SK-N-SH (cell line): ENCODE results near the gene TP63. TPM values are rescaled to one million over a fixed set of nuclear protein-coding genes. Genes with fewer than 3 reads are reported as not detected.

Source experiments
- CTCF ChIA-PET: fragments of 300-600, 350-600 bp; formaldehyde crosslinking; extraction: SDS; loops from one replicate; lab custom pipeline; 2021; lab: Yijun Ruan, JAX
- POLR2A ChIA-PET: fragments of 350-600 bp; sonication (Branson Sonifier 250); formaldehyde crosslinking; extraction: SDS; loops from one replicate; lab custom pipeline; 2020; ENCODE audit warnings: antibody characterized with exemption, inconsistent platforms; lab: Yijun Ruan, JAX
- DNase-seq: peaks from one replicate; pipeline ENCODE4 v3.0.0; 2012
- H2AFZ ChIP-seq: fragments of 200-600 bp; sonication (generic); 2 replicates; pipeline ENCODE4 v1.8.1; 2016; ENCODE audit warnings: antibody characterized with exemption, mild to moderate bottlenecking, low read depth
- H3F3A ChIP-seq: fragments of 200-600 bp; sonication (generic); replicated peaks from 2 replicates; pipeline ENCODE3; 2016; ENCODE audit warnings: antibody characterized with exemption, mild to moderate bottlenecking; ENCODE audit not compliant: insufficient read depth
- H3K27ac ChIP-seq, 2 experiments: fragments of 200-500 bp in 1 of 2; fragments of 200-600 bp in 1 of 2; sonication (Bioruptor generic) in 1 of 2; sonication (generic), shearing (Covaris generic) in 1 of 2; 2 replicates each; pipeline versions ENCODE4 v1.5.1 to v1.6.1; 2014 to 2016; ENCODE audit warnings: low read depth in 2 of 2, inconsistent platforms in 1 of 2, low read length in 1 of 2, mild to moderate bottlenecking in 1 of 2, mixed read lengths in 1 of 2
- H3K27me3 ChIP-seq: fragments of 200-600 bp; sonication (generic), shearing (Covaris generic); 2 replicates; pipeline ENCODE4 v1.6.1; 2016; ENCODE audit warnings: mixed run types; ENCODE audit not compliant: insufficient read depth
- H3K36me3 ChIP-seq, 2 experiments: fragments of 200-500 bp in 1 of 2; fragments of 200-600 bp in 1 of 2; sonication (Bioruptor generic) in 1 of 2; sonication (generic) in 1 of 2; replicated peaks in 1 of 2; 2 replicates each; pipeline versions ENCODE3 to v1.5.1; 2014 to 2016; ENCODE audit warnings: low read length in 1 of 2, mild to moderate bottlenecking in 1 of 2; ENCODE audit not compliant: insufficient read depth in 2 of 2, control insufficient read depth in 1 of 2
- H3K4me1 ChIP-seq, 2 experiments: fragments of 200-500 bp in 1 of 2; fragments of 200-600 bp in 1 of 2; sonication (Bioruptor generic) in 1 of 2; sonication (generic), shearing (Covaris generic) in 1 of 2; 2 replicates each; pipeline versions ENCODE4 v1.5.1 to v1.6.1; 2014 to 2016; ENCODE audit warnings: low read depth in 1 of 2, low read length in 1 of 2, mixed run types in 1 of 2; ENCODE audit not compliant: insufficient read depth in 2 of 2, control insufficient read depth in 1 of 2
- H3K4me2 ChIP-seq: fragments of 200-600 bp; sonication (generic), shearing (Covaris generic); 2 replicates; pipeline ENCODE4 v1.6.1; 2017; ENCODE audit warnings: mixed run types
- H3K4me3 ChIP-seq, 2 experiments: fragments of 200-500 bp in 1 of 2; fragments of 200-600 bp in 1 of 2; sonication (Bioruptor generic) in 1 of 2; sonication (generic), shearing (Covaris generic) in 1 of 2; 2 replicates each; pipeline versions ENCODE4 v1.5.1 to v1.8.1; 2014 to 2016; ENCODE audit warnings: low read depth in 2 of 2, inconsistent platforms in 1 of 2, low read length in 1 of 2, mild to moderate bottlenecking in 1 of 2, mixed read lengths in 1 of 2, moderate library complexity in 1 of 2
- H3K79me2 ChIP-seq: fragments of 200-600 bp; sonication (generic); 2 replicates; pipeline ENCODE4 v1.8.1; 2017; ENCODE audit warnings: mild to moderate bottlenecking; ENCODE audit not compliant: insufficient read depth
- H3K9ac ChIP-seq: fragments of 200-600 bp; sonication (generic); 2 replicates; pipeline ENCODE4 v1.6.1; 2017; ENCODE audit warnings: mixed run types
- H3K9me2 ChIP-seq: fragments of 200-600 bp; sonication (generic); 2 replicates; pipeline ENCODE4 v1.6.1; 2017; ENCODE audit warnings: mixed run types
- H3K9me3 ChIP-seq: fragments of 200-600 bp; sonication (generic); 2 replicates; pipeline ENCODE4 v1.6.1; 2017; ENCODE audit warnings: mixed run types, mild to moderate bottlenecking, moderate library complexity
- H4K20me1 ChIP-seq: fragments of 200-600 bp; sonication (generic); 2 replicates; pipeline ENCODE4 v1.6.1; 2017; ENCODE audit warnings: mild to moderate bottlenecking, mixed run types; ENCODE audit not compliant: insufficient read depth
- CHD2 ChIP-seq: fragments of 150-350 bp; IDR thresholded peaks from 2 replicates; pipeline ENCODE4 v1.6.1; 2018; ENCODE audit warnings: low read length; ENCODE audit not compliant: partially characterized antibody
- ELF1 ChIP-seq: IDR thresholded peaks from 2 replicates; pipeline ENCODE4 v1.4.0; 2012
- EZH2phosphoT487 ChIP-seq: fragments of 200-600 bp; sonication (generic); IDR thresholded peaks from 2 replicates; pipeline ENCODE4 v1.6.1; 2017; ENCODE audit warnings: low read depth, mixed run types, mild to moderate bottlenecking, antibody characterized with exemption, moderate library complexity, borderline replicate concordance
- FOSL2 ChIP-seq: IDR thresholded peaks from 2 replicates; pipeline ENCODE4 v1.4.0; 2012; ENCODE audit warnings: low read depth, mild to moderate bottlenecking, moderate library complexity, borderline replicate concordance
- MEF2A ChIP-seq: IDR thresholded peaks from 2 replicates; pipeline ENCODE4 v1.4.0; 2012; ENCODE audit warnings: low read depth, borderline replicate concordance
- MXI1 ChIP-seq: IDR thresholded peaks from 2 replicates; pipeline ENCODE4 v1.6.1; 2012; ENCODE audit warnings: mild to moderate bottlenecking, low read depth, low read length, improper control_type of control experiment
- NFIC ChIP-seq: IDR thresholded peaks from 2 replicates; pipeline ENCODE4 v1.4.0; 2012; ENCODE audit warnings: borderline replicate concordance
- NRF1 ChIP-seq: IDR thresholded peaks from 2 replicates; pipeline ENCODE4 v1.6.1; 2012; ENCODE audit warnings: low read depth, mild to moderate bottlenecking, low read length
- POLR2AphosphoS5 ChIP-seq: IDR thresholded peaks from 2 replicates; pipeline ENCODE4 v1.6.1; 2012; ENCODE audit warnings: low read depth, low read length
- RCOR1 ChIP-seq: fragments of 150-350 bp; IDR thresholded peaks from 2 replicates; pipeline ENCODE4 v1.6.1; 2017; ENCODE audit warnings: antibody characterized with exemption, low read length
- REST ChIP-seq: IDR thresholded peaks from 2 replicates; pipeline ENCODE4 v1.6.1; 2012; ENCODE audit warnings: mild to moderate bottlenecking, low read depth, low read length, moderate library complexity
- RFX5 ChIP-seq: IDR thresholded peaks from 2 replicates; pipeline ENCODE4 v1.6.1; 2012; ENCODE audit warnings: mild to moderate bottlenecking, improper control_type of control experiment, low read length
- SMC3 ChIP-seq: IDR thresholded peaks from 2 replicates; pipeline ENCODE4 v1.6.1; 2012; ENCODE audit warnings: low read depth, low read length, improper control_type of control experiment
- TEAD4 ChIP-seq: IDR thresholded peaks from 2 replicates; pipeline ENCODE4 v1.4.0; 2012; ENCODE audit warnings: mild to moderate bottlenecking, borderline replicate concordance; ENCODE audit not compliant: insufficient read depth
- USF1 ChIP-seq: IDR thresholded peaks from 2 replicates; pipeline ENCODE4 v1.4.0; 2012; ENCODE audit warnings: low read depth, borderline replicate concordance
- YY1 ChIP-seq: IDR thresholded peaks from 2 replicates; pipeline ENCODE4 v1.4.0; 2012; ENCODE audit warnings: low read depth, mild to moderate bottlenecking
- WGBS: methylation state at CpG from one replicate; pipeline ENCODE4 v1.1.6; 2017; ENCODE audit warnings: low lambda C conversion rate; 5-methylcytosine and 5-hydroxymethylcytosine counted together
- polyA plus RNA-seq, 3 experiments: library from polyadenylated mRNA; depleted of rRNA; stranded (reverse); fragments of >200 nt; gene quantifications; 2 replicates each; pipeline ENCODE4 v1.2.3, GENCODE V29; 2012
- TF ChIP-seq, protein P1 (sequence below): fragments of 150-350 bp; IDR thresholded peaks from 2 replicates; pipeline ENCODE4 v1.6.1; 2017; ENCODE audit warnings: antibody characterized with exemption, low read length, low read depth, borderline replicate concordance
- TF ChIP-seq, protein P2 (sequence below): IDR thresholded peaks from 2 replicates; pipeline ENCODE4 v1.4.0; 2012; ENCODE audit warnings: low read depth
- TF ChIP-seq, protein P3 (sequence below): fragments of 200-600 bp; sonication (generic); IDR thresholded peaks from 2 replicates; pipeline ENCODE4 v1.6.1; 2017; ENCODE audit warnings: antibody characterized with exemption, mild to moderate bottlenecking, moderate library complexity

The TP63 gene
- polyA plus RNA-seq, 1 of the 3 experiments (the other 2 are of a cell fraction), result not detected

GRCh38 chr3:189833996-189834395 is 202.8 kb downstream of the TP63 start:
- ChIA-PET POLR2A (no interaction called here), CTCF (no interaction called here)
- DNase-seq, result no peak
- no peaks in the 10 kb centered on the region for H3K79me2 ChIP-seq
- 24% methylated on average over 8 of the region's 8 CpGs for WGBS
- H3K27ac ChIP-seq, result no peak overlapping the region
- peaks cover 6% of the 10 kb centered on the region; the same call in 1 of the 2 replicates for H3K27me3 ChIP-seq
- no peaks in the 10 kb centered on the region for H4K20me1 ChIP-seq
- no peaks in the 10 kb centered on the region for H3K9me2 ChIP-seq
- TF ChIP-seq POLR2AphosphoS5, result no peak
- no peak for TF ChIP-seq USF1
- no peak for TF ChIP-seq NRF1
- TF ChIP-seq NFIC, result no peak
- TF ChIP-seq ELF1, result no peak
- TF ChIP-seq TEAD4, result no peak
- TF ChIP-seq RCOR1, result no peak
- no peak for TF ChIP-seq MXI1
- no peak for TF ChIP-seq SMC3
- TF ChIP-seq, protein P1, sequence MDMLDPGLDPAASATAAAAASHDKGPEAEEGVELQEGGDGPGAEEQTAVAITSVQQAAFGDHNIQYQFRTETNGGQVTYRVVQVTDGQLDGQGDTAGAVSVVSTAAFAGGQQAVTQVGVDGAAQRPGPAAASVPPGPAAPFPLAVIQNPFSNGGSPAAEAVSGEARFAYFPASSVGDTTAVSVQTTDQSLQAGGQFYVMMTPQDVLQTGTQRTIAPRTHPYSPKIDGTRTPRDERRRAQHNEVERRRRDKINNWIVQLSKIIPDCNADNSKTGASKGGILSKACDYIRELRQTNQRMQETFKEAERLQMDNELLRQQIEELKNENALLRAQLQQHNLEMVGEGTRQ, result no peak
- no peak for TF ChIP-seq CHD2
- TF ChIP-seq RFX5, result no peak
- TF ChIP-seq, protein P2, sequence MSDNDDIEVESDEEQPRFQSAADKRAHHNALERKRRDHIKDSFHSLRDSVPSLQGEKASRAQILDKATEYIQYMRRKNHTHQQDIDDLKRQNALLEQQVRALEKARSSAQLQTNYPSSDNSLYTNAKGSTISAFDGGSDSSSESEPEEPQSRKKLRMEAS, result no peak
- no peak overlapping the region for H2AFZ ChIP-seq
- H3K9me3 ChIP-seq, result no peaks in the 10 kb centered on the region
- no peak overlapping the region for H3K9ac ChIP-seq
- H3K4me3 ChIP-seq, result no peak overlapping the region
- H3K36me3 ChIP-seq, result no peaks in the 10 kb centered on the region
- H3K4me2 ChIP-seq, result no peak overlapping the region
- no peaks in the 10 kb centered on the region for H3F3A ChIP-seq
- no peaks in the 10 kb centered on the region; a peak in 1 of 4 replicates for H3K4me1 ChIP-seq

GRCh38 chr3:189834462-189834861 is 203.3 kb downstream of the TP63 start:
- TF ChIP-seq YY1 (no peak), ELF1 (no peak), MEF2A (no peak), EZH2phosphoT487 (no peak), REST (no peak), FOSL2 (no peak), CHD2 (no peak), POLR2AphosphoS5 (no peak)
- TF ChIP-seq, protein P3, sequence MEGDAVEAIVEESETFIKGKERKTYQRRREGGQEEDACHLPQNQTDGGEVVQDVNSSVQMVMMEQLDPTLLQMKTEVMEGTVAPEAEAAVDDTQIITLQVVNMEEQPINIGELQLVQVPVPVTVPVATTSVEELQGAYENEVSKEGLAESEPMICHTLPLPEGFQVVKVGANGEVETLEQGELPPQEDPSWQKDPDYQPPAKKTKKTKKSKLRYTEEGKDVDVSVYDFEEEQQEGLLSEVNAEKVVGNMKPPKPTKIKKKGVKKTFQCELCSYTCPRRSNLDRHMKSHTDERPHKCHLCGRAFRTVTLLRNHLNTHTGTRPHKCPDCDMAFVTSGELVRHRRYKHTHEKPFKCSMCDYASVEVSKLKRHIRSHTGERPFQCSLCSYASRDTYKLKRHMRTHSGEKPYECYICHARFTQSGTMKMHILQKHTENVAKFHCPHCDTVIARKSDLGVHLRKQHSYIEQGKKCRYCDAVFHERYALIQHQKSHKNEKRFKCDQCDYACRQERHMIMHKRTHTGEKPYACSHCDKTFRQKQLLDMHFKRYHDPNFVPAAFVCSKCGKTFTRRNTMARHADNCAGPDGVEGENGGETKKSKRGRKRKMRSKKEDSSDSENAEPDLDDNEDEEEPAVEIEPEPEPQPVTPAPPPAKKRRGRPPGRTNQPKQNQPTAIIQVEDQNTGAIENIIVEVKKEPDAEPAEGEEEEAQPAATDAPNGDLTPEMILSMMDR, result no peak
- Histone ChIP-seq H3K4me2 (no peak overlapping the region), H3K9me3 (no peaks in the 10 kb centered on the region), H3K4me1 (no peaks in the 10 kb centered on the region; a peak in 1 of 4 replicates), H3K9me2 (no peaks in the 10 kb centered on the region), H2AFZ (no peak overlapping the region), H3K27me3 (peaks cover 6% of the 10 kb centered on the region; the same call in 1 of the 2 replicates), H3K27ac (no peak overlapping the region), H3K9ac (no peak overlapping the region), H3K79me2 (no peaks in the 10 kb centered on the region), H3K4me3 (no peak overlapping the region), H3F3A (no peaks in the 10 kb centered on the region), H4K20me1 (no peaks in the 10 kb centered on the region), H3K36me3 (no peaks in the 10 kb centered on the region)
- CTCF ChIA-PET, result no interaction called here
- POLR2A ChIA-PET, result no interaction called here
- 41% methylated on average over 5 of the region's 5 CpGs for WGBS
- DNase-seq, result no peak
